Lung (tissue), 12 donors: ENCODE measurements around the gene RTTN. TPM values are rescaled to one million over a fixed set of nuclear protein-coding genes. Genes with fewer than 3 reads are reported as not detected.

Experiments
- ATAC-seq: fragments of 200-7000 bp; cut with Tn5 transposase; one replicate; pipeline ENCODE4 v1.9.1; 2020; ENCODE audit warnings: moderate number of reproducible peaks; ENCODE audit not compliant: insufficient read depth, low FRiP score
- DNase-seq, 3 donors: peaks; one replicate each; pipeline ENCODE4 v3.0.0-alpha.2; 2013 to 2017
- H3K27ac ChIP-seq, 2 donors: one replicate each; pipeline ENCODE4 v1.5.1; 2013; ENCODE audit warnings: mild to moderate bottlenecking in 2 of 2, moderate library complexity in 2 of 2, control low read depth in 1 of 2, inconsistent platforms in 1 of 2, low read depth in 1 of 2, low read length in 1 of 2
- H3K27me3 ChIP-seq, 3 donors: one replicate each; pipeline ENCODE4 v1.5.1; 2013; ENCODE audit warnings: low read length in 2 of 3; ENCODE audit not compliant: control insufficient read depth in 3 of 3, insufficient read depth in 3 of 3
- H3K36me3 ChIP-seq, 4 donors: one replicate each; pipeline ENCODE4 v1.5.1; 2013; ENCODE audit warnings: low read length in 4 of 4, mild to moderate bottlenecking in 1 of 4, moderate library complexity in 1 of 4; ENCODE audit not compliant: control insufficient read depth in 4 of 4, insufficient read depth in 4 of 4
- H3K4me1 ChIP-seq, 5 donors: one replicate each; pipeline ENCODE4 v1.5.1; 2013; ENCODE audit warnings: low read length in 5 of 5, mild to moderate bottlenecking in 2 of 5, moderate library complexity in 1 of 5; ENCODE audit not compliant: control insufficient read depth in 5 of 5, insufficient read depth in 5 of 5
- H3K4me3 ChIP-seq: one replicate; pipeline ENCODE4 v1.5.1; 2013; ENCODE audit warnings: mild to moderate bottlenecking, control low read depth, moderate library complexity
- H3K9ac ChIP-seq, 2 donors: one replicate each; pipeline ENCODE4 v1.5.1; 2013; ENCODE audit warnings: low read length in 2 of 2, control low read depth in 1 of 2; ENCODE audit not compliant: insufficient read depth in 1 of 2
- H3K9me3 ChIP-seq, 4 donors: one replicate each; pipeline ENCODE4 v1.5.1; 2013; ENCODE audit warnings: low read length in 3 of 4, mild to moderate bottlenecking in 1 of 4, moderate library complexity in 1 of 4; ENCODE audit not compliant: control insufficient read depth in 4 of 4, insufficient read depth in 3 of 4
- WGBS, 2 donors: extraction: QIAGEN DNeasy Blood & Tissue Kit; methylation state at CpG; one replicate each; pipeline ENCODE4 v1.1.7; 2013; 5-methylcytosine and 5-hydroxymethylcytosine counted together
- polyA plus RNA-seq, 2 donors: library from polyadenylated mRNA; stranded (reverse); fragments of 200-250 nt; gene quantifications; one replicate each; pipeline ENCODE4 v1.2.1, GENCODE V29; 2013
- total RNA-seq, 2 donors: library from RNA; depleted of rRNA in 1 of 2; stranded (reverse); fragments of >200 nt in 1 of 2; gene quantifications; one replicate each; pipeline ENCODE4 v1.2.1, GENCODE V29; 2014 to 2021
- TF ChIP-seq, protein P1 (sequence below): IDR thresholded peaks from 2 replicates; pipeline ENCODE4 v1.5.1; 2012; ENCODE audit warnings: mild to moderate bottlenecking; ENCODE audit errors: control extremely low read depth, extremely low read depth
- donor health status: control.
- donor health status: control.
- donor health status: Bipolar disorder and iron deficiency.
- donor health status: healthy.
- donor health status: DM: yes; HTN: yes; CAD: no.

Gene RTTN
- total and polyA plus RNA-seq, 4 donors, result 2.1 to 50.8 (median 9.2) TPM

GRCh38 chr18:69974365-69974764, 231.1 kb downstream of the RTTN start:
- TF ChIP-seq, protein P1, sequence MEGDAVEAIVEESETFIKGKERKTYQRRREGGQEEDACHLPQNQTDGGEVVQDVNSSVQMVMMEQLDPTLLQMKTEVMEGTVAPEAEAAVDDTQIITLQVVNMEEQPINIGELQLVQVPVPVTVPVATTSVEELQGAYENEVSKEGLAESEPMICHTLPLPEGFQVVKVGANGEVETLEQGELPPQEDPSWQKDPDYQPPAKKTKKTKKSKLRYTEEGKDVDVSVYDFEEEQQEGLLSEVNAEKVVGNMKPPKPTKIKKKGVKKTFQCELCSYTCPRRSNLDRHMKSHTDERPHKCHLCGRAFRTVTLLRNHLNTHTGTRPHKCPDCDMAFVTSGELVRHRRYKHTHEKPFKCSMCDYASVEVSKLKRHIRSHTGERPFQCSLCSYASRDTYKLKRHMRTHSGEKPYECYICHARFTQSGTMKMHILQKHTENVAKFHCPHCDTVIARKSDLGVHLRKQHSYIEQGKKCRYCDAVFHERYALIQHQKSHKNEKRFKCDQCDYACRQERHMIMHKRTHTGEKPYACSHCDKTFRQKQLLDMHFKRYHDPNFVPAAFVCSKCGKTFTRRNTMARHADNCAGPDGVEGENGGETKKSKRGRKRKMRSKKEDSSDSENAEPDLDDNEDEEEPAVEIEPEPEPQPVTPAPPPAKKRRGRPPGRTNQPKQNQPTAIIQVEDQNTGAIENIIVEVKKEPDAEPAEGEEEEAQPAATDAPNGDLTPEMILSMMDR, result no peak
- H3K9me3 ChIP-seq, result peaks cover 0 to 39% (median 14%) of the 10 kb centered on the region in 4 donors
- H3K27ac ChIP-seq, result no peak overlapping the region
- ATAC-seq (no peak), DNase-seq (no peak)
- no peaks in the 10 kb centered on the region for H3K27me3 ChIP-seq
- H3K4me1 ChIP-seq, result no peaks in the 10 kb centered on the region
- no peak overlapping the region for H3K4me3 ChIP-seq
- 95 to 97% methylated on average over 1 of the region's 1 CpG for WGBS, 2 donors
- peaks cover 0 to 3% (median 0%) of the 10 kb centered on the region in 4 donors for H3K36me3 ChIP-seq
- no peak overlapping the region for H3K9ac ChIP-seq

DNA sequence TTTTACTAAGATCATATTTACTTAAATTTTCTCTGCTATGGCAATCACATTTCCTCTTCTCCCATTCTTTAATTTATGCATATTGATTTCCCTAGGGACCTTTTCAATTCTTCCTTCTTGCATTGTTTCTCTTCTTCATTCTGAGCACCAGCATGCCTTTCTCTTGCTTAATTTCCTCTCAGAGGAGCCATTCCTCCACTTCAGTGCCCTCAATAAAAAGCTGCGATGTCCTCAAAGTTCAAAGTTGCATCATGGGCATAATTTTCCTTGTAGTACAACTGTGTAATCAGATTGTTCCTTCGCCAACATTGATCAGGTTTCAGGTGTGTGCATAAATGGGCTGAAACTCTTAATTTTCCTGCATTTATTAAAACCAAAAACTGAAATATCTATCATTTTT, 236.0 kb downstream of the RTTN start:
- Histone ChIP-seq H3K4me3 (no peak overlapping the region), H3K27me3 (no peaks in the 10 kb centered on the region), H3K9ac (no peak overlapping the region), H3K36me3 (no peaks in the 10 kb centered on the region), H3K27ac (no peak overlapping the region), H3K9me3 (peaks cover 0 to 11% (median 2%) of the 10 kb centered on the region in 4 donors), H3K4me1 (no peaks in the 10 kb centered on the region)
- DNase-seq (no peak), ATAC-seq (no peak)
- TF ChIP-seq, protein P1, result no peak
- WGBS, 2 donors, result 67 to 68% methylated on average over 2 of the region's 2 CpGs

DNA sequence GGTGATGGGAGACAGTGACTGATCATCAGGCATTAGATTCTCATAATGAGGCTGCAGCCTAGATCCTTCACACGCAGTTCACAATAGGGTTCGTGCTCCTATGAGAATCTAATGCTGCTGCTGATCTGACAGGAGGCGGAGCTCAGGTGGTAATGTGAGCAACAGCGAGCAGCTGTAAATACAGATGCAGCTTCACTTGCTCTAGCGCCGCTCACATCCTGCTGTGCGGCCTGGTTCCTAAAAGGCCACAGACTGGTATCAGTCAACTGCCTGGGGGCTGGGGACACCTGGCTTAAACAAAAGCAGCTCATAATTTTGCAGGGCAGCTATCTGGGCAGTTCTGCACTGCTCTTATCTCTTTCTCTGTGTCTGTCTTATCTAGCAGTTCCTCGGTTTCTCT, 237.4 kb downstream of the RTTN start:
- no peak for DNase-seq
- TF ChIP-seq, protein P1, result no peak
- 88% methylated on average over 8 of the region's 8 CpGs for WGBS, 2 donors
- Histone ChIP-seq H3K4me3 (no peak overlapping the region), H3K9me3 (peaks cover 0 to 6% (median 2%) of the 10 kb centered on the region in 4 donors), H3K4me1 (no peaks in the 10 kb centered on the region), H3K27me3 (no peaks in the 10 kb centered on the region), H3K36me3 (no peaks in the 10 kb centered on the region), H3K27ac (no peak overlapping the region), H3K9ac (no peak overlapping the region)
- ATAC-seq, result no peak

GRCh38 chr18:69963196-69963595, 242.3 kb downstream of the RTTN start:
- H3K9me3 ChIP-seq, result peaks cover 0 to 2% (median 0%) of the 10 kb centered on the region in 4 donors
- no peaks in the 10 kb centered on the region for H3K27me3 ChIP-seq
- ATAC-seq (no peak), DNase-seq (no peak)
- H3K4me3 ChIP-seq, result no peak overlapping the region
- WGBS, 2 donors, result 95 to 97% methylated on average over 4 of the region's 4 CpGs
- no peak overlapping the region for H3K27ac ChIP-seq
- TF ChIP-seq, protein P1, result no peak
- no peak overlapping the region for H3K9ac ChIP-seq
- H3K4me1 ChIP-seq, result no peaks in the 10 kb centered on the region
- H3K36me3 ChIP-seq, result no peaks in the 10 kb centered on the region
